GM18868 (cell line): ENCODE data around the gene KDM6A.
"Not testable (repeated sequence)": the region's sequence is repeated elsewhere in the genome, so short reads cannot be mapped to it uniquely, and the experiment has no call there.

Experiments
- ATAC-seq: cut with Tn5 transposase; IDR thresholded peaks from one replicate; pipeline ENCODE4 v1.9.1; 2021; ENCODE audit warnings: mild to moderate bottlenecking, moderate library complexity; ENCODE audit not compliant: unreplicated experiment

KDM6A gene

GRCh38 chrX:44915361-44915868 lies 42.4 kb downstream of the KDM6A start:
- no peak for ATAC-seq

- ATAC-seq, result no peak
Observed at GRCh38 chrX:44918722-44919121, 45.7 kb downstream of the KDM6A start.

GRCh38 chrX:44922980-44923379 lies 50.0 kb downstream of the KDM6A start:
- no peak for ATAC-seq

GRCh38 chrX:44927398-44927797 lies 54.4 kb downstream of the KDM6A start:
- no peak for ATAC-seq

- no peak for ATAC-seq
Observed at GRCh38 chrX:44931441-44931973, 58.5 kb downstream of the KDM6A start.

- ATAC-seq, result no peak
Observed at GRCh38 chrX:44935172-44935571, 62.2 kb downstream of the KDM6A start.

GRCh38 chrX:44935640-44936039 lies 62.7 kb downstream of the KDM6A start:
- no peak for ATAC-seq

- ATAC-seq, result no peak
Observed at GRCh38 chrX:44937606-44938005, 64.6 kb downstream of the KDM6A start.

- no peak for ATAC-seq
Observed at GRCh38 chrX:44938111-44938510, 65.1 kb downstream of the KDM6A start.

GRCh38 chrX:44940541-44940940 lies 67.6 kb downstream of the KDM6A start:
- ATAC-seq, result not testable (repeated sequence)

GRCh38 chrX:44943007-44943406 lies 70.0 kb downstream of the KDM6A start:
- ATAC-seq, result no peak

- ATAC-seq, result no peak
Observed at GRCh38 chrX:44944894-44945293, 71.9 kb downstream of the KDM6A start.

- ATAC-seq, result no peak
Observed at GRCh38 chrX:44945736-44946135, 72.7 kb downstream of the KDM6A start.

- no peak for ATAC-seq
Observed at GRCh38 chrX:44946771-44947170, 73.8 kb downstream of the KDM6A start.

GRCh38 chrX:44947995-44948394 lies 75.0 kb downstream of the KDM6A start:
- no peak for ATAC-seq

- no peak for ATAC-seq
Observed at GRCh38 chrX:44948406-44948805, 75.4 kb downstream of the KDM6A start.

- no peak for ATAC-seq
Observed at GRCh38 chrX:44949125-44949524, 76.1 kb downstream of the KDM6A start.

- ATAC-seq, result not testable (repeated sequence)
Observed at GRCh38 chrX:44950471-44951366, 77.7 kb downstream of the KDM6A start.

GRCh38 chrX:44951572-44952067 lies 78.6 kb downstream of the KDM6A start:
- no peak for ATAC-seq

GRCh38 chrX:44952329-44953027 lies 79.5 kb downstream of the KDM6A start:
- ATAC-seq, result no peak

GRCh38 chrX:44953734-44954502 lies 80.9 kb downstream of the KDM6A start:
- no peak for ATAC-seq
